ENCODE measurements around the gene GMIP. TPM values are rescaled to one million over a fixed set of nuclear protein-coding genes. Genes with fewer than 3 reads are reported as not detected.

GMIP gene
- total RNA-seq, 1 experiment from 2014 or later, result 18.1 TPM

- POLR2A ChIA-PET, result no interaction called here
- Histone ChIP-seq H3K27ac (ENCODE audit: low read length) (no peak overlapping the region), H3K4me3 (ENCODE audit: low read depth in 2 of 2, low read length in 2 of 2) (no peak overlapping the region), H3K27me3 (ENCODE audit: control insufficient read depth, insufficient read depth, low read length) (no peaks in the 10 kb centered on the region), H3K4me1 (ENCODE audit: control insufficient read depth, insufficient read depth, low read length) (no peaks in the 10 kb centered on the region), H3K36me3 (ENCODE audit: control insufficient read depth, insufficient read depth, low read length) (no peaks in the 10 kb centered on the region; the same call in 1 of the 2 replicates), H3K9me3 (ENCODE audit: control insufficient read depth, insufficient read depth, low read depth, low read length) (no peaks in the 10 kb centered on the region)
- in situ Hi-C loops (cut with HindIII; ENCODE audit: low pct_unique_long_range_greater_than_20kb, low sequenced_read_pairs) (no loop called here), intact Hi-C loops (cut with micrococcal nuclease; ENCODE audit: unreplicated experiment) (loop anchor here (10.0 kb wide), 1 partner anchor 115 kb away; the partner anchor contains the start of gene CILP2)
- no TSS peak for BruUV-seq (replicated peaks)
- CTCF ChIA-PET, result no interaction called here
- TF ChIP-seq TCF7L2 (IDR thresholded peaks at IDR 0.05; ENCODE audit: low read depth, low read length), result no peak
- no peak for TF ChIP-seq REST (IDR thresholded peaks at IDR 0.05; ENCODE audit: insufficient read depth in 1 of 2, low read depth in 2 of 2, low read length in 1 of 2)
- no peak for TF ChIP-seq POLR2AphosphoS5 (IDR thresholded peaks at IDR 0.05; ENCODE audit: low read depth, low read length)
- TF ChIP-seq CTCF (IDR thresholded peaks at IDR 0.05), result no peak
- TF ChIP-seq SIN3A (IDR thresholded peaks at IDR 0.05; ENCODE audit: borderline replicate concordance, insufficient read depth, low read depth, low read length), result no peak
- DNase-seq (ENCODE audit: low read depth, low spot score), result no peak
- ATAC-seq, result no peak
Observed at GRCh38 chr19:19649580-19649995, 6.1 kb upstream of the GMIP start.

GRCh38 chr19:19649155-19649554 is 5.7 kb upstream of the GMIP start:
- BruUV-seq (replicated peaks), result no TSS peak
- Histone ChIP-seq H3K27me3 (ENCODE audit: control insufficient read depth, insufficient read depth, low read length) (no peaks in the 10 kb centered on the region), H3K9me3 (ENCODE audit: control insufficient read depth, insufficient read depth, low read depth, low read length) (no peaks in the 10 kb centered on the region), H3K4me1 (ENCODE audit: control insufficient read depth, insufficient read depth, low read length) (no peaks in the 10 kb centered on the region), H3K4me3 (ENCODE audit: low read depth in 2 of 2, low read length in 2 of 2) (no peak overlapping the region), H3K36me3 (ENCODE audit: control insufficient read depth, insufficient read depth, low read length) (no peaks in the 10 kb centered on the region; the same call in 1 of the 2 replicates), H3K27ac (ENCODE audit: low read length) (no peak overlapping the region)
- TF ChIP-seq SIN3A (IDR thresholded peaks at IDR 0.05; ENCODE audit: borderline replicate concordance, insufficient read depth, low read depth, low read length) (no peak), CTCF (IDR thresholded peaks at IDR 0.05) (no peak), POLR2AphosphoS5 (IDR thresholded peaks at IDR 0.05; ENCODE audit: low read depth, low read length) (no peak), REST (IDR thresholded peaks at IDR 0.05; ENCODE audit: insufficient read depth in 1 of 2, low read depth in 2 of 2, low read length in 1 of 2) (no peak), TCF7L2 (IDR thresholded peaks at IDR 0.05; ENCODE audit: low read depth, low read length) (no peak)
- in situ Hi-C loops (cut with HindIII; ENCODE audit: low pct_unique_long_range_greater_than_20kb, low sequenced_read_pairs), result no loop called here
- intact Hi-C loops (cut with micrococcal nuclease; ENCODE audit: unreplicated experiment), result loop anchor here (10.0 kb wide), 1 partner anchor 114 kb away; the partner anchor contains the start of gene CILP2
- DNase-seq (ENCODE audit: low read depth, low spot score), result no peak
- no peak for ATAC-seq
- ChIA-PET CTCF (no interaction called here), POLR2A (no interaction called here)

Measured in Panc1 (cell line).